Dermis microvascular lymphatic vessel endothelial cell (primary cell): ENCODE measurements around the gene UBTF. TPM values are rescaled to one million over a fixed set of nuclear protein-coding genes. Genes with fewer than 3 reads are reported as not detected.

ENCODE experiments used
- DNase-seq, 2 donors: peaks; one replicate each; pipeline versions ENCODE4 v3.0.0 to v3.0.0-alpha.2; 2010; ENCODE audit warnings: low read depth in 2 of 2
- total RNA-seq: library from RNA; depleted of rRNA; stranded (reverse); fragments of >200 nt; gene quantifications from 2 replicates; pipeline ENCODE4 v1.2.1, GENCODE V29; 2014

UBTF gene
- 37.5 and 44.4 TPM in 2 replicates for total RNA-seq

- DNase-seq = peak in 1 of 2 donors; percentile 62
Measured at GRCh38 chr17:44219616-44220212, at the start of gene UBTF. Gene UBTF, minus strand, starts transcription at chr17:44219675. Its CDS starts 1,446 bp downstream, at chr17:44218229.

GRCh38 chr17:44268709-44269534 is 49.4 kb upstream of the UBTF start:
- DNase-seq = no peak

- DNase-seq = no peak
Measured at GRCh38 chr17:44267818-44268490, 48.5 kb upstream of the UBTF start, which contains the start of gene SLC4A1. Gene SLC4A1, minus strand, starts transcription at chr17:44268135. Its CDS starts 5,269 bp downstream, at chr17:44262866.

GRCh38 chr17:44267165-44267455 is 47.6 kb upstream of the UBTF start:
- DNase-seq = no peak

GRCh38 chr17:44266402-44267164 is 47.1 kb upstream of the UBTF start:
- peak in 1 of 2 donors; percentile 12 for DNase-seq

- DNase-seq = no peak
Measured at GRCh38 chr17:44263345-44263902, 43.9 kb upstream of the UBTF start.

- no peak for DNase-seq
Measured at GRCh38 chr17:44262654-44263225, 43.3 kb upstream of the UBTF start.

- DNase-seq = no peak
Measured at GRCh38 chr17:44260296-44260695, 40.8 kb upstream of the UBTF start.

- no peak for DNase-seq
Measured at GRCh38 chr17:44258811-44259351, 39.4 kb upstream of the UBTF start.

- no peak for DNase-seq
Measured at GRCh38 chr17:44257815-44258760, 38.6 kb upstream of the UBTF start.

- no peak for DNase-seq
Measured at GRCh38 chr17:44256671-44257070, 37.2 kb upstream of the UBTF start.

GRCh38 chr17:44255915-44256314 is 36.4 kb upstream of the UBTF start:
- DNase-seq = no peak

- no peak for DNase-seq
Measured at GRCh38 chr17:44254361-44255095, 35.1 kb upstream of the UBTF start.

- DNase-seq = no peak
Measured at GRCh38 chr17:44253006-44253405, 33.5 kb upstream of the UBTF start.

GRCh38 chr17:44251062-44251461 is 31.6 kb upstream of the UBTF start:
- DNase-seq = no peak

GRCh38 chr17:44249501-44250246 is 30.2 kb upstream of the UBTF start:
- DNase-seq = no peak

- no peak for DNase-seq
Measured at GRCh38 chr17:44247876-44248736, 28.6 kb upstream of the UBTF start.
